GM20000 (cell line): Measurements from ENCODE around the gene HOXB6.

ENCODE experiments used
- DNase-seq: peaks from one replicate; pipeline ENCODE4 v3.0.0; 2012; ENCODE audit warnings: low spot score
- CTCF ChIP-seq: IDR thresholded peaks from 2 replicates; pipeline ENCODE4 v1.5.1; 2012; ENCODE audit warnings: mild to moderate bottlenecking, control low read depth; ENCODE audit errors: extremely low read depth, missing control alignments

HOXB6 gene

GRCh38 chr17:48627623-48628521, 23.1 kb upstream of the HOXB6 start:
- TF ChIP-seq CTCF, result no peak
- DNase-seq, result no peak

- no peak for TF ChIP-seq CTCF
- DNase-seq, result no peak
Observed at GRCh38 chr17:48627118-48627597, 22.4 kb upstream of the HOXB6 start.

GRCh38 chr17:48626245-48627117, 21.7 kb upstream of the HOXB6 start, which contains the start of gene HOXB9:
TSS of gene HOXB9 (minus strand) at chr17:48626358. CDS start at chr17:48626269, 89 bp downstream.
- peak; percentile 71 for DNase-seq

GRCh38 chr17:48625495-48626244, 20.9 kb upstream of the HOXB6 start:
- TF ChIP-seq CTCF, result no peak
- DNase-seq, result peak; percentile 85

More at GRCh38 chr17:48626245-48627117, 21.7 kb upstream of the HOXB6 start, which contains the start of gene HOXB9:
- no peak for TF ChIP-seq CTCF

- no peak for DNase-seq
- TF ChIP-seq CTCF, result no peak
Observed at GRCh38 chr17:48624544-48625494, 20.0 kb upstream of the HOXB6 start.

- TF ChIP-seq CTCF, result no peak
- DNase-seq, result no peak
Observed at GRCh38 chr17:48624118-48624517, 19.3 kb upstream of the HOXB6 start.
